ENCODE data around the gene PSIP1. TPM values are rescaled to one million over a fixed set of nuclear protein-coding genes. Genes with fewer than 3 reads are reported as not detected.
"Not testable (repeated sequence)": the region's sequence is repeated elsewhere in the genome, so short reads cannot be mapped to it uniquely, and the experiment has no call there.

Gene PSIP1
- total RNA-seq, 2 donors from 2014 or later = 21.4 to 21.7 TPM

- TF ChIP-seq CTCF (IDR thresholded peaks at IDR 0.05) = no peak
- no peak for DNase-seq (ENCODE audit: low spot score)
These were observed 42.6 kb downstream of the PSIP1 start for GRCh38 chr9:15468145-15468544.

GRCh38 chr9:15461601-15462000 is 49.2 kb downstream of the PSIP1 start:
- no peak for TF ChIP-seq CTCF (IDR thresholded peaks at IDR 0.05)
- peaks cover 49% of the 10 kb centered on the region for H3K36me3 ChIP-seq
- H3K27ac ChIP-seq = no peak overlapping the region
- H3K4me3 ChIP-seq = no peak overlapping the region
- no peaks in the 10 kb centered on the region for H3K27me3 ChIP-seq
- DNase-seq (ENCODE audit: low spot score) = no peak
- no peaks in the 10 kb centered on the region for H3K4me1 ChIP-seq
- H3K9me3 ChIP-seq = no peaks in the 10 kb centered on the region

More at GRCh38 chr9:15468145-15468544, 42.6 kb downstream of the PSIP1 start:
- Histone ChIP-seq H3K27me3 (no peaks in the 10 kb centered on the region), H3K9me3 (no peaks in the 10 kb centered on the region), H3K4me3 (no peak overlapping the region), H3K27ac (no peak overlapping the region), H3K36me3 (peaks cover 34% of the 10 kb centered on the region), H3K4me1 (no peaks in the 10 kb centered on the region)

DNA sequence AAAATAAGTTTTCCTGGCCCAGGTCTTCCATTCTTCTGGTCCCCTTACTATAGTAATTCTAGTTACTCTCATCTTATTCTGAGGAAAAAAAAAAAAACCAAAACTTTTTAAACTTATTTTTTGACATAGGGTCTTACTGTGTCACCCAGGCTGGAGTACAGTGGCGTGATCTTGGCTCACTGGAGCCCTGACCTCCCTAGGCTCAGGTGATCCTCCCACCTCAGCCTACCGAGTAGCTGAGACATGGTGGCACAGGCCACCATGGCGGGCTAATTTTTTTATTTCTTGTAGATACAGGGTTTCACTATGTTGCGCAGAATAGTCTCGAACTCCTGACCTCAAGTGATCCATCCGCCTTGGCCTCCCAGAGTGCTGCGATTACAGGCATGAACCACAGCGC is 49.7 kb downstream of the PSIP1 start:
- no peak overlapping the region for H3K4me3 ChIP-seq
- H3K27ac ChIP-seq = no peak overlapping the region
- DNase-seq (ENCODE audit: low spot score) = no peak
- H3K36me3 ChIP-seq = peaks cover 44% of the 10 kb centered on the region
- no peaks in the 10 kb centered on the region for H3K27me3 ChIP-seq
- H3K4me1 ChIP-seq = no peaks in the 10 kb centered on the region
- no peaks in the 10 kb centered on the region for H3K9me3 ChIP-seq
- TF ChIP-seq CTCF (IDR thresholded peaks at IDR 0.05) = no peak

GRCh38 chr9:15453956-15454355 is 56.8 kb downstream of the PSIP1 start:
- no peaks in the 10 kb centered on the region for H3K27me3 ChIP-seq
- TF ChIP-seq CTCF (IDR thresholded peaks at IDR 0.05) = no peak
- H3K9me3 ChIP-seq = no peaks in the 10 kb centered on the region
- no peak for DNase-seq (ENCODE audit: low spot score)
- H3K4me1 ChIP-seq = no peaks in the 10 kb centered on the region
- no peak overlapping the region for H3K4me3 ChIP-seq
- no peak overlapping the region for H3K27ac ChIP-seq
- peaks cover 66% of the 10 kb centered on the region for H3K36me3 ChIP-seq

DNA sequence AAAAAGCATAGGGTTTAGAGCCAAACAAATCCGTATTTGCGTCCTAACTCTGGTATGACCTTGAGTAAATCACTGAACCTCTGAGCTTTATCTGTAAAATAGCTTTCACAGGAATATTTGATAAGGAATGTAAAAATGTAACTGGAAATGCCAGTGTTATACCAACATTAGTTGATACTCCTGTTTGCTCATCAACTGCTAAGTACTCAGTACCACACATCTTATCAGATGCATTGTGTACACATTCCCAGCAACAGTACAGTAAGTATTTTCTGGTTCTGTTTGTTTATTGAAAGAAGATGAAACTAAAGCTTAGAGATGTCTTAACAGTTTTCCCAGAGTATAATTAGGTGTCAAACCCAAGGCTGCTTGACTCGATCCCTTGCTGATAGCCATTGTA is 66.6 kb downstream of the PSIP1 start:
- no peak for TF ChIP-seq CTCF (IDR thresholded peaks at IDR 0.05)
- no peaks in the 10 kb centered on the region for H3K27me3 ChIP-seq
- no peak for DNase-seq (ENCODE audit: low spot score)
- no peak overlapping the region for H3K27ac ChIP-seq
- H3K4me1 ChIP-seq = peaks cover 0 to 4% of the 10 kb centered on the region in 2 donors
- no peak overlapping the region for H3K4me3 ChIP-seq
- H3K9me3 ChIP-seq = no peaks in the 10 kb centered on the region
- H3K36me3 ChIP-seq = peaks cover 56% of the 10 kb centered on the region

- H3K9me3 ChIP-seq; DNase-seq (ENCODE audit: low spot score); H3K4me3 ChIP-seq; H3K27ac ChIP-seq; H3K4me1 ChIP-seq; H3K27me3 ChIP-seq: not testable (repeated sequence)
- H3K36me3 ChIP-seq = peaks cover 42% of the 10 kb centered on the region
These were observed 68.5 kb downstream of the PSIP1 start for GRCh38 chr9:15442264-15442663.

DNA sequence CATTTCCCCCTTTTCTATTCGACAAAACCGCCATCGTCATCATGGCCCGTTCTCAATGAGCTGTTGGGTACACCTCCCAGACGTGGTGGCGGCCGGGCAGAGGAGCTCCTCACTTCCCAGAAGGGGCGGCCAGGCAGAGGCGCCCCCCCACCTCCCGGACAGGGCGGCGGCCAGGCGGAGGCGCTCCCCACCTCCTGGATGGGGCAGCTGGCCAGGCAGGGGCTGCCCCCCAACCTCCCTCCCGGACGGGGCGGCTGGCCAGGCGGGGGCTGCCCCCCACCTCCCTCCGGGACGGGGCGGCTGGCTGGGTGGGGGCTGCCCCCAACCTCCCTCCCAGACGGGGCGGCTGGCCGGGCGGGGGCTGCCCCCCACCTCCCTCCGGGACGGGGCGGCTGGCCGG is 68.9 kb downstream of the PSIP1 start:
- not testable (repeated sequence) for H3K4me3 ChIP-seq; H3K9me3 ChIP-seq; H3K4me1 ChIP-seq; H3K27ac ChIP-seq; DNase-seq (ENCODE audit: low spot score); H3K27me3 ChIP-seq
- H3K36me3 ChIP-seq = peaks cover 38% of the 10 kb centered on the region

Data from right atrium auricular region (tissue), 2 donors.